Measurements from ENCODE around the gene ACAT1.
"Not testable (repeated sequence)": the region's sequence is repeated elsewhere in the genome, so short reads cannot be mapped to it uniquely, and the experiment has no call there.

The ACAT1 gene

GRCh38 chr11:108147150-108147549 lies 25.8 kb downstream of the ACAT1 start:
- DNase-seq: no peak

GRCh38 chr11:108148556-108148955 lies 27.2 kb downstream of the ACAT1 start:
- DNase-seq: no peak

DNA sequence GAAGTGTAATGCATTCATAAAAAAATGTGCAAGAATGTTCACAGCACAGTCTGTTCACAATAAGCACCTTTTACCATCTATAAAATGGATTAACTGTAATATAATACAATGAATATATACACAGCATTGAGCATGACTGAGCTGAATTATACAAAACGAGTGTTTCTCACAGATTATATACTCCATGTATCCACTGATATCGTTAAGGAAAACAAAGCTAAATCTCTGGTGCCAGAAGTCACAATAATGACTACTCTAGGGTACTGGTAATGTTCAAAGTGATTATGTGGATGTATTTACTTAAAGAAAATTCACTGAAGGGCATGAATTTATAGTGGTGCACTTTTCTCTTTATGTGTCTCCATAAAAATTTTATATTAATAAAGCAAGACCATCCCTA lies 33.2 kb downstream of the ACAT1 start:
- DNase-seq: no peak

GRCh38 chr11:108160970-108161566 lies 39.7 kb downstream of the ACAT1 start:
- DNase-seq: no peak

GRCh38 chr11:108162878-108163277 lies 41.5 kb downstream of the ACAT1 start:
- DNase-seq: not testable (repeated sequence)

- no peak for DNase-seq
Measured at GRCh38 chr11:108167624-108168023, 46.3 kb downstream of the ACAT1 start.

GRCh38 chr11:108170184-108170583 lies 48.8 kb downstream of the ACAT1 start:
- no peak for DNase-seq

DNA sequence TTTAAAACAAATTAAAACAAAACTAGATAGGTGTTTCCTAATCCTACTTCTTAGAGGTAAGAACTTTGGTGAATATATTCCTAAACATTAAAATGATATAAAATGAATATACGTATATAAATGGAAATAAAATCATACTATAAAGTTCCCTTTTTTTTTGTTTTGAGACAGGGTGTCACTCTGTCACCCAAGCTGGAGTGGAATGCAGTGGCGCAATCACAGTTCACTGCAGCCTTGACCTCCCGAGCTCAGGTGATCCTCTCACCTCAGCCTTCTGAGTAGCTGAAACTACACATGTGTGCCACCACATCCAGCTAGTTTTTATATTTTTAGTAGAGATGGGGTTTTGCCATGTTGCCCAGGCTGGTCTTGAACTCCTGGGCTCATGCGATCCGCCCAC lies 56.2 kb downstream of the ACAT1 start:
- DNase-seq: no peak

- no peak for DNase-seq
Measured at GRCh38 chr11:108193725-108194124, 72.4 kb downstream of the ACAT1 start.

GRCh38 chr11:108196901-108197300 lies 75.5 kb downstream of the ACAT1 start:
- no peak for DNase-seq
